ENCODE measurements around the gene DNAJA2. TPM values are rescaled to one million over a fixed set of nuclear protein-coding genes. Genes with fewer than 3 reads are reported as not detected.

Gene DNAJA2
- total and polyA plus RNA-seq, 9 of the 15 experiments (the other 6 are each of a cell fraction or from before 2014, with no cell fraction given) = 24.1 to 75.9 (median 50.7) TPM

DNA sequence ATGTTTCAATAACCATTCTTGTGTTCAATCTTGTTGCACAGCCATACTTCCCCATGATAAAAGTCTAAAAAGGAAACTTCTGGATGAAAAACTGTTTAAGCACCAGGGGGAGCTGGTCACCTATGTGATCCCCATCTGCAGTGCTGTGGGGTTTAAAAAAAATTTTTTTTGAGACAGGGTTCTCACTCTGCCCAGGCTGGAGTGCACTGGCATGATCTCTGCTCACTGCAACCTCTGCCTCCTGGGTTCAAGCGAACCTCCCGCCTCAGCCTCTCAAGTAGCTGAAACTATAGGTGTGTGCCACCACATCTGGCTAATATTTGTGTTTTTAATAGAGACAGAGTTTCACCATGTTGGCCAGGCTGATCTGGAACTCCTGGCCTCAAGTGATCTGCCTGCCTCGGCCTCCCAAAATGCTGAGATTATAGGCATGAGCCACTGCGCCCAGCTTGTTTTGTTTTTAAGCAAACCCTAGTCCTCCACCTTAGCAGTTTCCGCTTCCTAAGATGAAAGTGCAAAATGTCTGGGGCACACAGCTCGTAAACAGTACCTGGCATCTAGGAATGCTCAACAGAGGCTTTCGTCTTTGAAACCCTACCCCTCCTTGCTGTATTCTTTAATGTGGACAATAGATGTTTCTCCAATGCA, 25.4 kb downstream of the DNAJA2 start:
- H3K9me1 ChIP-seq (ENCODE audit: control insufficient read depth, insufficient read depth, low read length) = no peaks in the 10 kb centered on the region
- ChIA-PET POLR2A (interaction anchor here (0.5 to 0.9 kb wide), 3 partner anchors 15 to 117 kb away, joined by 3 read pairs; partner anchors contain the start of gene C16orf87), CTCF (ENCODE audit: low intra/inter-chr PET ratio) (interaction anchor here (0.6 to 2.1 kb wide), 7 partner anchors 12 to 1217 kb away, joined by 3 to 13 read pairs (median 6); no protein-coding TSS in a partner anchor)
- no peaks in the 10 kb centered on the region for H3K9me3 ChIP-seq (replicated peaks; ENCODE audit: control insufficient read depth, insufficient read depth, low read depth, low read length)
- intact Hi-C loops (cut with micrococcal nuclease) (loop anchor here (1.0 to 5.0 kb wide), 2 partner anchors 70 to 1214 kb away; no protein-coding TSS in a partner anchor), in situ Hi-C loops (cut with MboI) (loop anchor here (5.0 to 10.0 kb wide), 2 partner anchors 74 to 1217 kb away; no protein-coding TSS in a partner anchor)
- no peak overlapping the region for H3K4me2 ChIP-seq (ENCODE audit: insufficient read depth, low read length)
- peak; percentile 45 to 64 (median 50) for DNase-seq (ENCODE audit: extremely low read depth in 1 of 4, low spot score in 3 of 4)
- no peaks in the 10 kb centered on the region for H4K20me1 ChIP-seq (replicated peaks; ENCODE audit: control insufficient read depth, insufficient read depth, low read length)
- peaks cover 3% of the 10 kb centered on the region in 2 experiments; a peak in 3 of 5 replicates for H3K4me1 ChIP-seq (replicated peaks in 1 of 2; ENCODE audit: control insufficient read depth in 2 of 2, insufficient read depth in 2 of 2, low read length in 2 of 2)
- H2AFZ ChIP-seq (ENCODE audit: low read depth, low read length) = no peak overlapping the region
- WGBS (ENCODE audit: insufficient coverage, low coverage, missing lambda C conversion rate) = 28% methylated on average over 7 of the region's 7 CpGs
- no TSS peak for BruUV-seq (replicated peaks)
- H3K36me3 ChIP-seq (ENCODE audit: control insufficient read depth, insufficient read depth, low read length) = no peaks in the 10 kb centered on the region
- FAIRE-seq = peak; percentile 84
- peak; percentile 86 for ATAC-seq
- H3K27ac ChIP-seq (ENCODE audit: extremely low read depth, low read depth, low read length) = no peak overlapping the region
- no peaks in the 10 kb centered on the region for H3K79me2 ChIP-seq (ENCODE audit: control insufficient read depth, insufficient read depth, low read length)
- H3K9ac ChIP-seq (ENCODE audit: insufficient read depth in 1 of 2, low read depth in 2 of 2, low read length in 2 of 2) = no peak overlapping the region
- H3K27me3 ChIP-seq (ENCODE audit: control insufficient read depth in 2 of 2, insufficient read depth in 2 of 2, low read length in 2 of 2) = no peaks in the 10 kb centered on the region; a peak in 1 of 5 replicates
- H3K4me3 ChIP-seq = no peak overlapping the region
- TF ChIP-seq, protein P1, sequence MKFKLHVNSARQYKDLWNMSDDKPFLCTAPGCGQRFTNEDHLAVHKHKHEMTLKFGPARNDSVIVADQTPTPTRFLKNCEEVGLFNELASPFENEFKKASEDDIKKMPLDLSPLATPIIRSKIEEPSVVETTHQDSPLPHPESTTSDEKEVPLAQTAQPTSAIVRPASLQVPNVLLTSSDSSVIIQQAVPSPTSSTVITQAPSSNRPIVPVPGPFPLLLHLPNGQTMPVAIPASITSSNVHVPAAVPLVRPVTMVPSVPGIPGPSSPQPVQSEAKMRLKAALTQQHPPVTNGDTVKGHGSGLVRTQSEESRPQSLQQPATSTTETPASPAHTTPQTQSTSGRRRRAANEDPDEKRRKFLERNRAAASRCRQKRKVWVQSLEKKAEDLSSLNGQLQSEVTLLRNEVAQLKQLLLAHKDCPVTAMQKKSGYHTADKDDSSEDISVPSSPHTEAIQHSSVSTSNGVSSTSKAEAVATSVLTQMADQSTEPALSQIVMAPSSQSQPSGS (CRISPR knock-in tag; IDR thresholded peaks at IDR 0.05) = no peak
- peak; percentile 79 to 89 for TF ChIP-seq RAD21 (CRISPR knock-in tag; conservative IDR thresholded peaks at IDR 0.05 in 1 of 2, IDR thresholded peaks at IDR 0.05 in 1 of 2)
- TF ChIP-seq, protein P2, sequence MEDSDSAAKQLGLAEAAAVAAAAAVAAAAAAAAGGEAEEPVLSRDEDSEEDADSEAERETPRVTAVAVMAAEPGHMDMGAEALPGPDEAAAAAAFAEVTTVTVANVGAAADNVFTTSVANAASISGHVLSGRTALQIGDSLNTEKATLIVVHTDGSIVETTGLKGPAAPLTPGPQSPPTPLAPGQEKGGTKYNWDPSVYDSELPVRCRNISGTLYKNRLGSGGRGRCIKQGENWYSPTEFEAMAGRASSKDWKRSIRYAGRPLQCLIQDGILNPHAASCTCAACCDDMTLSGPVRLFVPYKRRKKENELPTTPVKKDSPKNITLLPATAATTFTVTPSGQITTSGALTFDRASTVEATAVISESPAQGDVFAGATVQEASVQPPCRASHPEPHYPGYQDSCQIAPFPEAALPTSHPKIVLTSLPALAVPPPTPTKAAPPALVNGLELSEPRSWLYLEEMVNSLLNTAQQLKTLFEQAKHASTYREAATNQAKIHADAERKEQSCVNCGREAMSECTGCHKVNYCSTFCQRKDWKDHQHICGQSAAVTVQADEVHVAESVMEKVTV (CRISPR knock-in tag; IDR thresholded peaks at IDR 0.05) = peak; percentile 73
- TF ChIP-seq, protein P3, sequence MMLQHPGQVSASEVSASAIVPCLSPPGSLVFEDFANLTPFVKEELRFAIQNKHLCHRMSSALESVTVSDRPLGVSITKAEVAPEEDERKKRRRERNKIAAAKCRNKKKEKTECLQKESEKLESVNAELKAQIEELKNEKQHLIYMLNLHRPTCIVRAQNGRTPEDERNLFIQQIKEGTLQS (IDR thresholded peaks at IDR 0.05) = no peak
- TF ChIP-seq, protein P3 (CRISPR knock-in tag; conservative IDR thresholded peaks at IDR 0.05) = no peak
- no peak for TF ChIP-seq HLTF (IDR thresholded peaks at IDR 0.05)
- TF ChIP-seq, protein P4, sequence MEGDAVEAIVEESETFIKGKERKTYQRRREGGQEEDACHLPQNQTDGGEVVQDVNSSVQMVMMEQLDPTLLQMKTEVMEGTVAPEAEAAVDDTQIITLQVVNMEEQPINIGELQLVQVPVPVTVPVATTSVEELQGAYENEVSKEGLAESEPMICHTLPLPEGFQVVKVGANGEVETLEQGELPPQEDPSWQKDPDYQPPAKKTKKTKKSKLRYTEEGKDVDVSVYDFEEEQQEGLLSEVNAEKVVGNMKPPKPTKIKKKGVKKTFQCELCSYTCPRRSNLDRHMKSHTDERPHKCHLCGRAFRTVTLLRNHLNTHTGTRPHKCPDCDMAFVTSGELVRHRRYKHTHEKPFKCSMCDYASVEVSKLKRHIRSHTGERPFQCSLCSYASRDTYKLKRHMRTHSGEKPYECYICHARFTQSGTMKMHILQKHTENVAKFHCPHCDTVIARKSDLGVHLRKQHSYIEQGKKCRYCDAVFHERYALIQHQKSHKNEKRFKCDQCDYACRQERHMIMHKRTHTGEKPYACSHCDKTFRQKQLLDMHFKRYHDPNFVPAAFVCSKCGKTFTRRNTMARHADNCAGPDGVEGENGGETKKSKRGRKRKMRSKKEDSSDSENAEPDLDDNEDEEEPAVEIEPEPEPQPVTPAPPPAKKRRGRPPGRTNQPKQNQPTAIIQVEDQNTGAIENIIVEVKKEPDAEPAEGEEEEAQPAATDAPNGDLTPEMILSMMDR (IDR thresholded peaks at IDR 0.05 in 2 of 3, conservative IDR thresholded peaks at IDR 0.05 in 1 of 3; ENCODE audit: insufficient read depth in 2 of 3, low read depth in 1 of 3, low read length in 3 of 3) = peak; percentile 64 to 85 (median 66)
- TF ChIP-seq TAF1 (IDR thresholded peaks at IDR 0.05; ENCODE audit: control insufficient read depth, extremely low read depth, insufficient read depth, low read length, severe bottlenecking) = no peak
- TF ChIP-seq TEAD4 (IDR thresholded peaks at IDR 0.05; ENCODE audit: low read length) = no peak
- TF ChIP-seq TEAD4 (CRISPR knock-in tag; IDR thresholded peaks at IDR 0.05; ENCODE audit: borderline replicate concordance) = no peak
- TF ChIP-seq, protein P5, sequence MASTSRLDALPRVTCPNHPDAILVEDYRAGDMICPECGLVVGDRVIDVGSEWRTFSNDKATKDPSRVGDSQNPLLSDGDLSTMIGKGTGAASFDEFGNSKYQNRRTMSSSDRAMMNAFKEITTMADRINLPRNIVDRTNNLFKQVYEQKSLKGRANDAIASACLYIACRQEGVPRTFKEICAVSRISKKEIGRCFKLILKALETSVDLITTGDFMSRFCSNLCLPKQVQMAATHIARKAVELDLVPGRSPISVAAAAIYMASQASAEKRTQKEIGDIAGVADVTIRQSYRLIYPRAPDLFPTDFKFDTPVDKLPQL (IDR thresholded peaks at IDR 0.05; ENCODE audit: extremely low read depth, insufficient read length) = no peak
- TF ChIP-seq ZNF561 (CRISPR knock-in tag; conservative IDR thresholded peaks at IDR 0.05) = no peak
- no peak for TF ChIP-seq KLF1 (tag; IDR thresholded peaks at IDR 0.05)
- TF ChIP-seq CHD1 (IDR thresholded peaks at IDR 0.05; ENCODE audit: low read length) = no peak
